ENCODE measurements around the gene CSMD2.

The CSMD2 gene

GRCh38 chr1:33792651-33793050 is 372.4 kb downstream of the CSMD2 start:
- no peak for DNase-seq

- no peak for DNase-seq
Observed at GRCh38 chr1:33792216-33792615, 372.8 kb downstream of the CSMD2 start.

- DNase-seq: no peak
Observed at GRCh38 chr1:33791251-33791650, 373.8 kb downstream of the CSMD2 start.

- no peak for DNase-seq
Observed at GRCh38 chr1:33790577-33790976, 374.5 kb downstream of the CSMD2 start.

GRCh38 chr1:33784876-33785275 is 380.2 kb downstream of the CSMD2 start:
- no peak for DNase-seq

GRCh38 chr1:33782776-33783175 is 382.3 kb downstream of the CSMD2 start:
- DNase-seq: no peak

- no peak for DNase-seq
Observed at GRCh38 chr1:33781652-33782051, 383.4 kb downstream of the CSMD2 start.

GRCh38 chr1:33777337-33777736 is 387.7 kb downstream of the CSMD2 start:
- no peak for DNase-seq

- DNase-seq: no peak
Observed at GRCh38 chr1:33768821-33769220, 396.2 kb downstream of the CSMD2 start.

- DNase-seq: no peak
Observed at GRCh38 chr1:33768106-33768505, 396.9 kb downstream of the CSMD2 start.

- DNase-seq: no peak
Observed at GRCh38 chr1:33764149-33764548, 400.9 kb downstream of the CSMD2 start.

GRCh38 chr1:33763406-33763805 is 401.6 kb downstream of the CSMD2 start:
- DNase-seq: no peak

GRCh38 chr1:33762962-33763361 is 402.1 kb downstream of the CSMD2 start:
- DNase-seq: no peak

GRCh38 chr1:33762109-33762830 is 402.8 kb downstream of the CSMD2 start:
- no peak for DNase-seq

GRCh38 chr1:33758698-33759097 is 406.3 kb downstream of the CSMD2 start:
- no peak for DNase-seq

GRCh38 chr1:33753087-33753856 is 411.8 kb downstream of the CSMD2 start:
- DNase-seq: no peak

GRCh38 chr1:33745942-33746341 is 419.1 kb downstream of the CSMD2 start:
- DNase-seq: no peak

GRCh38 chr1:33743221-33743998 is 421.6 kb downstream of the CSMD2 start:
- no peak for DNase-seq

- DNase-seq: no peak
Observed at GRCh38 chr1:33742663-33743062, 422.4 kb downstream of the CSMD2 start.

GRCh38 chr1:33741749-33742148 is 423.3 kb downstream of the CSMD2 start:
- no peak for DNase-seq

GRCh38 chr1:33740040-33740744 is 424.8 kb downstream of the CSMD2 start:
- no peak for DNase-seq

- no peak for DNase-seq
Observed at GRCh38 chr1:33738976-33739375, 426.1 kb downstream of the CSMD2 start.

- no peak for DNase-seq
Observed at GRCh38 chr1:33738536-33738935, 426.5 kb downstream of the CSMD2 start.
